WERI-Rb-1 (cell line): ENCODE results near the gene EAPP.
"Not testable (repeated sequence)": the region's sequence is repeated elsewhere in the genome, so short reads cannot be mapped to it uniquely, and the experiment has no call there.

Source experiments
- DNase-seq: peaks from one replicate; pipeline ENCODE4 v3.0.0-alpha.2; 2020
- H3K27ac ChIP-seq: fragments of 250-450 bp; sonication (Bioruptor Pico); 2 replicates; pipeline ENCODE4 v1.5.1; 2020; ENCODE audit warnings: mild to moderate bottlenecking, moderate library complexity
- H3K27me3 ChIP-seq: fragments of 250-450 bp; sonication (Bioruptor Pico); 2 replicates; pipeline ENCODE4 v1.5.1; 2021; ENCODE audit warnings: mild to moderate bottlenecking, low read depth, moderate library complexity; ENCODE audit not compliant: insufficient read depth, severe bottlenecking
- H3K36me3 ChIP-seq: fragments of 250-450 bp; sonication (Bioruptor Pico); 2 replicates; pipeline ENCODE4 v1.5.1; 2020; ENCODE audit warnings: mild to moderate bottlenecking, moderate library complexity
- H3K4me3 ChIP-seq: 2 replicates; pipeline ENCODE4 v1.5.1; 2011; ENCODE audit warnings: low read depth, mild to moderate bottlenecking, control low read depth, low read length
- H3K9me3 ChIP-seq: fragments of 250-450 bp; sonication (Bioruptor Pico); 2 replicates; pipeline ENCODE4 v1.5.1; 2021; ENCODE audit warnings: mild to moderate bottlenecking, moderate library complexity; ENCODE audit not compliant: severe bottlenecking
- TF ChIP-seq, protein P1 (sequence below): IDR thresholded peaks from 2 replicates; pipeline ENCODE4 v1.5.1; 2011; ENCODE audit warnings: low read depth, mild to moderate bottlenecking, control low read depth, inconsistent platforms, low read length

The EAPP gene

DNA sequence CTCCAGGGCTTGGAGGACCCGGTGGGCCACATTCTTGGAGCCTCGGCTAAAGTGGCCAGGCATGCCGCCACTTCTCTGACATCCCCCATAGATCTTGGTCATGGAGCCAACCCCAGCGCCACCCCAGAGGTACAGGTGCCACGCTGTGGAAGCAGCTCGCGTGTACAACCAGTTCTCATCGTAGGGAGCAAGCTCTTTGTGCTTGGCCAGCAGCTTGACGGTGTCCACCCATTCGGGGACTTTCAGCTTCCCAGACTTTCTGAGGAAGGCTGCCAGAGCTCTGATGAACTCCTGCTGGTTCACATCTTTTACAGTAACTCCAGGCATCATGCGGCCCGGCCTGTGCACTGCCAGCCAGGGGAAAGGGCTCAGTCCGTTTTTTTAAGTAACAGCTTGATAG lies 29.3 kb upstream of the EAPP start:
- Histone ChIP-seq H3K36me3 (peaks cover 41% of the 10 kb centered on the region), H3K4me3 (no peak overlapping the region), H3K9me3 (no peaks in the 10 kb centered on the region), H3K27ac (no peak overlapping the region), H3K27me3 (no peaks in the 10 kb centered on the region)
- DNase-seq: no peak
- TF ChIP-seq, protein P1, sequence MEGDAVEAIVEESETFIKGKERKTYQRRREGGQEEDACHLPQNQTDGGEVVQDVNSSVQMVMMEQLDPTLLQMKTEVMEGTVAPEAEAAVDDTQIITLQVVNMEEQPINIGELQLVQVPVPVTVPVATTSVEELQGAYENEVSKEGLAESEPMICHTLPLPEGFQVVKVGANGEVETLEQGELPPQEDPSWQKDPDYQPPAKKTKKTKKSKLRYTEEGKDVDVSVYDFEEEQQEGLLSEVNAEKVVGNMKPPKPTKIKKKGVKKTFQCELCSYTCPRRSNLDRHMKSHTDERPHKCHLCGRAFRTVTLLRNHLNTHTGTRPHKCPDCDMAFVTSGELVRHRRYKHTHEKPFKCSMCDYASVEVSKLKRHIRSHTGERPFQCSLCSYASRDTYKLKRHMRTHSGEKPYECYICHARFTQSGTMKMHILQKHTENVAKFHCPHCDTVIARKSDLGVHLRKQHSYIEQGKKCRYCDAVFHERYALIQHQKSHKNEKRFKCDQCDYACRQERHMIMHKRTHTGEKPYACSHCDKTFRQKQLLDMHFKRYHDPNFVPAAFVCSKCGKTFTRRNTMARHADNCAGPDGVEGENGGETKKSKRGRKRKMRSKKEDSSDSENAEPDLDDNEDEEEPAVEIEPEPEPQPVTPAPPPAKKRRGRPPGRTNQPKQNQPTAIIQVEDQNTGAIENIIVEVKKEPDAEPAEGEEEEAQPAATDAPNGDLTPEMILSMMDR: no peak

DNA sequence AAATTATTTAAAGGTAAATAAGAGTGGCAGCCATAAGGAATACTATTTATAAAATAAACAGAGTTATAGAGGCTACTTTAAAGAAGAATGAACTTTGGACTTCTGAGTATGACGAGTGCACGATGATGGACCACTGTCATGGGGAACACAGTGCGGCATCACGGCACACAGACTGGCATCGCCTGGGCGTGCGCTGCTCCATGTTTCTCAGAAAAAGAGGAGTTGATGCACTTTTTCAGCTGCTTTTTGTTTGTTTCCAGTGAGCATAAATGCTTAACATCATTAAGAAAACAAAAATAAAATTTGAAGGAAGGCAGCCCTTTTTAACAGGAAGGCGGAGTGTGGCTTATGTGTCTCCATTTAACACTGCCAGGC lies 23.3 kb upstream of the EAPP start:
- TF ChIP-seq, protein P1: no peak
- H3K36me3 ChIP-seq: peaks cover 20% of the 10 kb centered on the region
- H3K27me3 ChIP-seq: no peaks in the 10 kb centered on the region
- H3K4me3 ChIP-seq: no peak overlapping the region
- H3K9me3 ChIP-seq: no peaks in the 10 kb centered on the region
- no peak overlapping the region for H3K27ac ChIP-seq
- no peak for DNase-seq

DNA sequence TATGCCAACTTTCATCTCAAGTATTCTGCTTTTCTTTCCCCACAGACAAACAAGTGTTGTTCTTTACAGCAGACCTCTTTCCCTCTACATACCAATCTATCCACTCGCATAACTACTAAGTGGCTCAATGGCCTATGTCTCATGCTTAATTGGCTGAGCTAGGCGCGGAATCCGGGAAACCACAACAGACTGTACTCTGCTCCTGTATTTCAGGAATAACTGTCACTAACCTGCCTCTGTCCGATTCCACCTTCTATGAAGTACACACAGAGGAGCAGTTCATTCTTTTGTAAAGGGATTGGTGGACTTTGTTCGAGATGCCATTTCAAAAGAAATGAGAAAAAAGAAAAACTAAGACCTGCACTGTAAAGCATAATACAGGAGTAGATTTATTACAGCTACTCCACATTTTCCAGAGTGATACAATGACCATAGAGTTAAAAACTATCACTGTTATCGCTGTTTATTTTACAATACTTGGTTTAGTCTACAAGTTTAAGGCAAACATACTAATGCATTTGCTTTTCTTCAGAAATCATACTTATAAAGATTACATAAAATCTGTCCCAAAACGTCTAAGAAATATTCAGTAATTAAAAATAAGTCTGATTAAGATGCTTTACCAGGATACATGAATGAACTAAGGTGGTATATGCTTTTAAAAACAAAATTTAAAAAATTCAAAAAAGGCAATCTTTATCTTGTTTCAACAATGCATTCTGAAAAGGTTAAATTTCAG lies 22.7 kb upstream of the EAPP start:
- not testable (repeated sequence) for H3K27me3 ChIP-seq, H3K9me3 ChIP-seq, DNase-seq, H3K4me3 ChIP-seq, H3K27ac ChIP-seq
- peaks cover 14% of the 10 kb centered on the region for H3K36me3 ChIP-seq

DNA sequence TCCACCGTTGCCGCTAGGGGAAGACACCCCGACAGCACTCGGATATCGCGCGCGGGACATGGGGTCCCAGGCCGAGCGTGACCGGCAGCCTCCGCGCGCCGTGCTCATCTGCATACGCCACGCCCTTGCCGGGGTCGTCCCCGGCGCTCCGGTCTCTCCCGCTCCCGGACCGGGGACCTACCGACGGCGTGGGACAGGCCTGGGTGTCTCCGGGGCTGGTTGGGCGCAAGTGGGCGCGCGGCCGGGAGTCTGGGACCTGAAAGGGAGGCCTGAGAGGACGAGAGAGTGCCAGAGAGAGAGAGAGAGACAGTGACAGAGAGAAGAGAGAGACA lies 17.0 kb upstream of the EAPP start:
- not testable (repeated sequence) for DNase-seq, H3K9me3 ChIP-seq, H3K4me3 ChIP-seq, H3K27me3 ChIP-seq, H3K27ac ChIP-seq, H3K36me3 ChIP-seq

DNA sequence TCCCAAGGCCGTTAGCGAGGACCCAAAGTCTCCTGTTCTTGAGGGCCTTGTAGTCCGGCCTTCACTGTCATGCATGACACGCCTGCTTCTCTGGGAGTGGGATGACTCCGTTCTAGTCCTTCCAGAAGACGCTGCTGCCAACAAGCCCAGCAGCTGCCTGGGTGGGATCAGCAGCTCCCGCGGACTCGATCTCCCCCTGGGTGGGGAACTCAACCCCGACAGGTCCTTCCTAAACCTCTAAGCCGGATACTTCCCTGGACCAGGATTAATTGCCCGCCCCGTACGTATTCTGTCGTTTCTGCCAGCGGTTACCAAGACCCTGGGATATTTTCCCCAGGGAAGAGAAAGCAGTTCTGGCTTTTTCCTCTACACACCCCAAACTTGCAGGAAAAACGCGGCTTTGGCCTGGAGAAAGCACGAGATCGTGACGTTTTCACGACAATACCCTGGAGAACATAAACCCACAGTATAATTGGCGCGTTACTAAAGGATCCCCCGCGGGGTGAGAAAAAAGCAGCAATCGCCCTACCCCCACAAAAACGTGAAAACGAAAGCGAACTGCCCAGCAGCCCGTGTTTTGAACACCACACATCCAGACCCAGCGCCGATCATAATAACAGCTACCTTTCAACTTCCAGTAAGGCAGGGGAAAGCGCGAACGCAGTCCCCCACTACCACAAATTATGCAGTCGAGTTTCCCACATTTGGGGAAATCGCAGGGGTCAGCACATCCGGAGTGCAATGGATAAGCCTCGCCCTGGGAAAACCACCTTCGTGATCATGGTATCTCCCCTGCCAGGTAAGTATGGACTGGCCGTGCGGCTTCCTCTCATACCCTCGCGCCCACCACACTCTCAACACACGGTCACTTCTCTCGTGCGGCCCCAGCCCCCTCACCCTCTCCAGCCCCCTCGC lies 16.3 kb upstream of the EAPP start:
- H3K36me3 ChIP-seq, H3K4me3 ChIP-seq, H3K9me3 ChIP-seq, DNase-seq, H3K27me3 ChIP-seq, H3K27ac ChIP-seq: not testable (repeated sequence)

DNA sequence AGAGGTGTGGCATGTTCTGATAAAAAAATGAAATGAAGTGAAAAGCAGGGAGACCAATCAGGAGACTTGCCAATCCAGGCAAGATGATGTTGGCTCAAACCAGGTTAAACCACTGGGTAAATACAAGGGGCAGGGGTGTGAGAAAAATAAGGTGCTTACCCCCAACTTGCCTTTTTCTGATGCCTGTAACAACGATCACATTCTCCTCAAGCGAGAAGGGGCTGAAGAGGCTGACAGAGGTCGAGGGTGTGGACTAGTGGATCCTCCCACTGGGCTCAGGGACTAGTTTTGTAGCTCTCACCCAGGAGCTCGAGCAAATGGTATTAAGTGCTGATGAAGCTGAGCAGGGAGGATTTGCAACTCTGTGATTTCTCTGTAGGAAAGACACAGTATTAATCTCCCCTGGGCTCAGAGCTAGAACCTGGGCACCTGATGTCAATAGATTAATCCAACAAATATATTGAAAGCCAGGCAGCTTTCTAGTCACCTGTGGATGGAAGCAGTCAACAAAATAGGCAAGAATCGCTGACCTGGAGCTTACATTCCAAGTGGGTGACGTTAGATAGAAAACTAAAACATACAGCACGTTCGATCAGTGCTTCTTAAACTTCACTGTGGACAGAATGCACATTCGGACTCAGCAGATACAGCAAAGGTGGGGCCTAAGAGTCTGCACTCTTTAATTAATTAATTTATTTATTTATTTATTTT lies 15.2 kb upstream of the EAPP start:
- Histone ChIP-seq H3K27me3 (no peaks in the 10 kb centered on the region), H3K36me3 (no peaks in the 10 kb centered on the region), H3K27ac (peak overlapping the region; percentile 48), H3K4me3 (peak overlapping the region; percentile 46), H3K9me3 (no peaks in the 10 kb centered on the region)
- TF ChIP-seq, protein P1: no peak
- peak; percentile 39 for DNase-seq

DNA sequence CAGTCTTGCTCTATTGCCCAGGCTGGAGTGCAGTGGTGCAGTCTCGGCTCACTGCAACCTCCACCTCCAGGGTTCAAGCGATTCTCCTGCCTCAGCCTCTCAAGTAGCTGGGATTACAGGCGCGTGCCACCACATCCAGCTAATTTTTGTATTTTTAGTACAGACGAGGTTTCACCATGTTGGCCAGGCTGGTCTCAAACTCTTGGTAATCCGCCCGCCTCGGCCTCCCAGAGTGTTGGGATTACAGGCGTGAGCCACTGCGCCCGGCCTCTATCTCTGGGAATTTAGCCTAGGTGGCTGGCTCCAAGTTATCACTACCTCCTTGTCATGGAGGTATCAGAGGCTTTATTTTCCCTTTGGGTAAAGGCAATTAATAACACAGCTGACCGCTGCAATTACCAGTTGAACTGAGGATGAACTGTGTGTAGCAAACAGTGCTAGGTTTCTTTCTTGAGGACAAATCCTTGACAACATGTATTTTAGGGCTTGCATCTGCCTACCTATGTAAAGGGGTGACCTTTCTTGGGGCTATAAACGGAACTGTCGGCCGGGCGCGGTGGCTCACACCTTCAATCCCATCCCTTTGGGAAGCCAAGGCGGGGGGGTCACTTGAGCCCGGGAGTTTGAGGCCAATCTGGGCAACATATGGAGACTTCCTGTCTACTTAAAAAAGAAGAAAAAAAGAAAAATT lies 9.9 kb upstream of the EAPP start:
- H3K36me3 ChIP-seq, H3K4me3 ChIP-seq, H3K27me3 ChIP-seq, H3K27ac ChIP-seq, H3K9me3 ChIP-seq, DNase-seq: not testable (repeated sequence)
